GM18502 (cell line): ENCODE measurements around the gene POLD4.

ENCODE experiments used
- ATAC-seq: cut with Tn5 transposase; IDR thresholded peaks from one replicate; pipeline ENCODE4 v1.9.1; 2021; ENCODE audit warnings: mild to moderate bottlenecking; ENCODE audit not compliant: unreplicated experiment, poor library complexity

POLD4 gene

GRCh38 chr11:67355023-67355793, 1.9 kb upstream of the POLD4 start:
- ATAC-seq, result no peak

DNA sequence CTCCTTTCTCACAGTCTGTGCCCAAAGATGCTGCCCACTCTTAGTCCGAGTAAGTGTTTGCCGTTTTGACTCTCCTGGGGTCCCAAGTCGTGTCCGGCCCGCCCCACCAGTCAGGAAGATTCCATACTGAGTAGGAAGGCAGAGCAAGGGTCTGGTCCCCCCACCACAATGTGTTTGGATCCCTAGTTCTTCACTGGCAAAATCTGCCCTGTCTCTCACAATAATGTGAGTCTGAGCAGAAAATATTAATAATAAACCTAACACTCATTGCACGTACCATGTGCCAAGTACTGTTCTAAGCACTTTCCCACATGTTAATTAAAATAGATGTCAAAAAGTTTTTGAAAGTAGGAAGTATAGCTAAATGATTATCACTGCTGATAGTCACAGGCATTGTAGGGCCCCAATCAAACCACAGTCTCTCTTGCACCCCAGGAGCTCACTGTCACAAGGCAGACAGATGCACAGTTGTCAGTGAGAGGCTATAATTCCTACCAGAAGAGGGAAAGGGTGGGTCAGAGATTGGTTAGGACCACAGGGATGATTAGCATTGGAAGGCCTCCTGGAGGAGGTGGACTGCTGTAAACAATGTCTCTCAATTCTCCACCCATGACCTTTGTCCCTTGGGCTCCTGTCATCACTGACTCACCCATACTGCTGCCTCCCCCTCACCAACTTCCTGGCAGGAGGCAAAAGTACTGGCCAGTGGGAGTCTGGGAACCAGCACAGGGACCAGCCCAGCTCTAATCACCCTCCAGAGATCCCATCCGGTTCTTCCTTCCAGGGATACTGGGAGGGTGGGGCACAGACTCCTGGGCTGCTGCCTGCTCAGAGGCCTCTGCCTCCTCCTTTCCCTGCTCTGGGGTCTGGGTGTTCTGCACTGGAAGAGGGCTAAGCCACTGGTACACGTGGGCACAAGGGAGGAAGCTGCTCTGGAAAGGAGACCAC, 1.0 kb upstream of the POLD4 start:
- no peak for ATAC-seq

GRCh38 chr11:67352546-67353316, 615 bp downstream of the POLD4 start:
- ATAC-seq, result peak; percentile 11

DNA sequence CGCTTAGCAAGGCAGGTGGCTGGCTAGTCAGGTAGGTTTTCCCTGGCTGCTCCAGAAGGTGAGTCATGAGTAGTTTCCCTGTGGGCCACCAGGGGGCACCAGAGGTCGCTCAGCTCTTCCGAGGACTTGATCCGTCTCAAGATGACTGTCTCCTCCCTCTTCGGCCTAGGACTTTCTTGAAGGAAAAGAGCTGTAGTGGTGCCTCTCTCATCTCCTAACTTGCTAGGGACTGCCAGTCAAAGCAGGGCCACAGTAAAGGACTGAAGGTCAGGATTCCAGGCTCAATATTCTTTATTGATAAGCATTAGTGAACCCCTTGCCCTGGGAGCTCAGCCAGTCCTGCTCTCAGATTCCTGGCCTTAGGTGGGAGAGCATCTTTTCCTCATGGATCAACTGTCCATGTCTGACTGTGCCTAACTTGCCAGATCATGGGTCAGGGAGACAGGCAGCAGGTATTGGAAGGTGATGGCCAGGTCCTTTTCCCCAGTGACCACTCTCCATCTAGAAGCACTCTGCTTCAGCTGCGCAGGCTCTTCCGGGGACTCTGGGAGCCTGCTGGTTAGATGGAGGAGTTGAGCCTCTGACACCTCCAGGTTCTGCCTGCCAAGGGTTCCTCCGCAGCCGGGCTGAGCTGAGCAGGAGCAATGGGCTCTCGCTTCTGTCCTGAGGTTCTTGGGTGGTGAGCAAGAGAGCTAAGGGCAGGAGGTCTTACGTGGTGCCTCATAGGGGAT, 1.9 kb downstream of the POLD4 start:
- ATAC-seq, result no peak

- no peak for ATAC-seq
Measured at GRCh38 chr11:67349928-67350465, 3.3 kb downstream of the POLD4 start.

DNA sequence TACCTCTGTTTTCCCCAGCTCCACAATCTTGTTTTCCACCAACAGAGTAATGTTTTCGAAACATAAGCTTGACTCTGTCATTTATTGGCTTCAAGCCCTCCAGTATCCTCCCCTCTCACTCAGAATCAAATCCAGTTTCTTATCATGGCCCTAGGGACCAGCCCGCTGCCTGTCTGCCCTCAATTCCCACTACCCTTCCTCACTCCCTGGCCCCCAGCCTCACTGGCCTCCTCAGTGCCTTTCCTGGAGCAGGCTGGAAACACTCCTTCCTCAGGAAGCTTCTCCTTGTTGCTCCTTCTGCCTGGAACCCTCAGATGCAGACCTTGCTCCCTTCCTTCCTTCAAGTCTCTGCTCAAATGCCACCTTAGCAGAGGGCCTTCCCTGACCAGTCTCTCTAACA, 3.9 kb downstream of the POLD4 start:
- ATAC-seq, result no peak

- no peak for ATAC-seq
Measured at GRCh38 chr11:67349036-67349435, 4.3 kb downstream of the POLD4 start.

- ATAC-seq, result no peak
Measured at GRCh38 chr11:67347964-67348749, 5.2 kb downstream of the POLD4 start.

GRCh38 chr11:67345920-67346819, 7.2 kb downstream of the POLD4 start:
- no peak for ATAC-seq

DNA sequence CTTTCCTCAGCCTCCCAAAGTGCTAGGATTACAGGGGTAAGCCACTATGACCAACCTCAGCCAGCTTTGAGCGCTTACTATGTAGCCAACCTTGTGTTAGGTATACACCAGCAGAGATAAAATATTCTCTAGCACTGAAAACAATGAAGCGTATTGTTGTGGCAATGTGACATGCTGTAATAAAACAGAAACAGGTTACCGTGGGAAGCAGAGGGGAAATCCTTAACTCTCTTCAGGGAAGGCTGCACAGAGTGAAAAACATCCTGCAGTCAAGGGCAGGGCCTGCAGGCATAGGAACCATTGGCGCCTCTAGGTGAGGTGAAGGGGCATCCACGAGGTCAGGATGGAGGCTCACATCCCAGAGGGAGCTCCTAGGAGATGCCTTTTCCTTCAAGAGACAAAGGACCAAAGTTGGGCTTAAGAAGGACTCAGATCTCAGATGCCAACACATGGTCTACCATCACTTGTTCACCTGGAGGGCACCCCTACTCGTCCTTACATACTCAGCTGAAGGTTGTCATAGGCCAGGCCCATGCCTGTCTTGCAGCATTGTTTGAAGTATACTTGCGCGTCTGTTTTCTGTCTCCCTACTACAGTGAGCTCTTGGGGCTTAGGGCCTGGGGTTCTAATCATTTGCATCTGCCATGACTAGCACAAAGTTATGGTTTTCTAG, 8.0 kb downstream of the POLD4 start:
- no peak for ATAC-seq

DNA sequence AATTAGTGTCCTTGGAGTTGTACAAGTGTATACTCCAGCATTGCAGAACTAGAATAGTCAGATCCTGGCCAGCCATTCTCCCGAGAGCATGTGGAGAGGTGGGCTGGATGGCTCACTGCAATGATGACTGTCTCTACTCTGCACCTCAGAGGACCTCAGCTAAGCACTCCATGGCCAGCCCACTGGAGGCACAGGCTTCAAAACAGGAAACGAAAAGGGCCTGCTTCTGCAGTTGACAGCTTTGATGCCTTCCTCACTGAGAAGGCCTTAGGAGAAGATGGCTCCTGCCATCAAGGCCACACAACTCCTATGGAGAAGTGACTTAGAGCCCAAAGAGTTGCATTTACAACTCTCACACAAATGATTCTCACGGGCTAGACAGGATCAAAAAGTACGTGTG, 9.1 kb downstream of the POLD4 start:
- ATAC-seq, result no peak

GRCh38 chr11:67337257-67337656, 16.1 kb downstream of the POLD4 start:
- no peak for ATAC-seq

- ATAC-seq, result no peak
Measured at GRCh38 chr11:67332081-67332691, 21.2 kb downstream of the POLD4 start.

DNA sequence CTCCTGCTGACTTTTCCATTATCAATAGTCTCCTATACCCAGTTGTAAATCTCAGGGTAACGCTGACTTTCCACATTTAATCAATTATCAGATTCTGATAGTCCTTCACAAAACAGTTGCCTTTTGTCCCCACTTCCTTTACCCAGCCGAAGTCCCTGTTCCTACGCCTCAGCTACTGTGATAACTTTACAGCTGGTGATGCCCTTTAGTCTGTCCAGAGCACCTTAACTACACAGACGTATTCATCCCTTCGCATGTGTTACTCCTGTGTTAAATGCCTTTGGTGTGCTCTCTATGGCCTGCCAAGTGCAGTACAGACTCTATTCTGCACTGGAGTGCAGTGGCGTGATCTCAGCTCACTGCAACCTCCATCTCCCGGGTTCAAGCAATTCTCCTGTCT, 29.8 kb downstream of the POLD4 start:
- no peak for ATAC-seq

GRCh38 chr11:67322049-67322448, 31.3 kb downstream of the POLD4 start:
- no peak for ATAC-seq

DNA sequence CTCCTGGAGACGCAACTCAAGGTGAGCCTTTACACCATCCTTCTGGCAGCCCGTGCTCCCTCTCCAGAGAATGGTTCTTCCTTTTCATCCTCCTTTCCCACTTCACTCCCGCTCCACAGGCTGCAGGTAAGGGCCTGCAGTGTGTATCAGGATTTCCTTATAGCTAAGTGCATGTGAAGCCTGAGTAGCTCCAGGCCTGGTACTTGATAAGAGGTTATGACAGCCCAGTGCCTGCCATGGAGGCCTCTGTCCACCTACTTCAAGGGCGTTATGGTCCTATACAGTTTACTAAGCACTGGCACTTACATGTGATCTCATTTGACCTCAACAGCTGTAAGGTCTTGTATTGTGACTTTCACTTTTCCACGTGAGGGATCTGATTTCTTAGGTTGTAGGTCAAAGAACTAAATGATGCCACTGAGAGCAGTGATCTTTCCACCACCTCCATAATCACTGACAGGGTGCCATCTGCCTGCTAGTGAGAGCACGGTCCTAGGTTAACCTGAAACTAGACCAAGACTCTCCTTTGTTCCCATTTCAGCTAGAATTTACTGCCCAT, 32.0 kb downstream of the POLD4 start:
- ATAC-seq, result no peak

GRCh38 chr11:67320691-67321090, 32.7 kb downstream of the POLD4 start:
- ATAC-seq, result no peak
